ENCODE measurements around the gene ARID3A.

Gene ARID3A

DNA sequence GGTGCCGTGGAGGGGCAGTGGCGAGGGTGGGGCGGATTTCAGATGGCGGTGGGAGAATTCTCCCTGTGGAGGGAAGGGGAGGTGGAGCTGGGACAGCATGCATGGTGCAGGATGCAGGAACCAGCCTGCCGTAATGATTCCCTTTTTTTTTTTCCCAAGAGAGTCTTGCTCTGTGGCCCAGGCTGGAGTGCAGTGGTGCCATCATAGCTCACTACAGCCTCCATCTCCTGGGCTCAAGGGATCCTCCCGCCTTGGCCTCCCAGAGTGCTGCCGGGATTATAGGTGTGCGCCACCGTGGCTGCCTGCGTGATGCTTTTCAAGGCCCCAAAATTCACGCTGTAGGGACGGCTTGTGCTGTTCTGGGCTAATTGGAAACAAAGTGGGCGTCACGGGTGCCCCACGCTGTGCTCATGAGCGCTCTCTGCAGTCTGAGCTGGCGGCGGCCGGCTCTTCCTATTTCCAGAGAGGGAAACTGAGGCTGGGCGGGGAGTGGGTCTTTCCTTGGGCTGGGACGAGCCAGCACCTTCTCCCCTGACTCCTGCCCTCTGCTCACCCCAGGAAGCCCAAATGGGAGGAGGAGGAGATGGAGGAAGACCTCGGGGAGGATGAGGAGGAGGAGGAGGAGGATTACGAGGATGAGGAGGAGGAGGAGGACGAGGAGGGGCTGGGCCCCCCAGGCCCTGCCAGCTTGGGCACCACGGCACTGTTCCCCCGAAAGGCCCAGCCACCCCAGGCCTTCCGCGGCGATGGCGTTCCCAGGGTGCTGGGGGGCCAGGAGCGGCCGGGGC, 6.2 kb downstream of the ARID3A start:
- DNase-seq (ENCODE audit: low spot score): no peak

GRCh38 chr19:932648-933552, 7.1 kb downstream of the ARID3A start:
- DNase-seq (ENCODE audit: low spot score): peak; percentile 81

GRCh38 chr19:933553-933882, 7.7 kb downstream of the ARID3A start:
- no peak for DNase-seq (ENCODE audit: low spot score)

DNA sequence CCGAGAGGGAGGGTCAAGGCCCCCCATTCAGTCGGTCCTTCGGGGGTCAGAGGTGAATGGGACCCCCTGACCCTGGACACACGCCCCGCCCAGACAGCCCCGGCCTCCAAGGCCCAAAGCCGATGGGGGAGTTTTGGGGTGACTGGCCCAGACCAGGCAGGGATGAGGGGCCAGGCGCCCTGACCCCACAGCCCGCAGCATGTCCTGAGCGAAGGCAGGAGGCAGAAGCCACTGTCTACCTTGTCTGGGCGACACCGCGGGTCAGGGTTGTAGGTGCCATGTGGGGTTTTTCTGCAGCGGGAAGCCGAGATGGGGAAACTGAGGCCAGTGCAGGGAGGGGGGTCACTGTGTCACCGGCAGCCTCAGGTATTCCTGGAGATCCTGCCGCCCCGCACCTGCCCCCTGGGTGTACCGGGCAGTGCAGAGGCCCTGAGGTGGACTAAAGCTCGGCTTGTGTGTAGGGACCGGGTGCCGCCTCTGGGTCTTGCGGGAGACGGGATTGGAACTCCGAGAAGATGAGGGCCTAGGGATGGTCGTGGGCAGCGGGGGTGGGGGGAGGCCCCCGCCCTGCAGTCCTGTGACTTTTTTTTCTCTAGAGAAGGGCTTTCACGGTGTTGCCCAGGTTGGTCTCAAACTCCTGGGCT, 8.5 kb downstream of the ARID3A start:
- DNase-seq (ENCODE audit: low spot score): no peak

DNA sequence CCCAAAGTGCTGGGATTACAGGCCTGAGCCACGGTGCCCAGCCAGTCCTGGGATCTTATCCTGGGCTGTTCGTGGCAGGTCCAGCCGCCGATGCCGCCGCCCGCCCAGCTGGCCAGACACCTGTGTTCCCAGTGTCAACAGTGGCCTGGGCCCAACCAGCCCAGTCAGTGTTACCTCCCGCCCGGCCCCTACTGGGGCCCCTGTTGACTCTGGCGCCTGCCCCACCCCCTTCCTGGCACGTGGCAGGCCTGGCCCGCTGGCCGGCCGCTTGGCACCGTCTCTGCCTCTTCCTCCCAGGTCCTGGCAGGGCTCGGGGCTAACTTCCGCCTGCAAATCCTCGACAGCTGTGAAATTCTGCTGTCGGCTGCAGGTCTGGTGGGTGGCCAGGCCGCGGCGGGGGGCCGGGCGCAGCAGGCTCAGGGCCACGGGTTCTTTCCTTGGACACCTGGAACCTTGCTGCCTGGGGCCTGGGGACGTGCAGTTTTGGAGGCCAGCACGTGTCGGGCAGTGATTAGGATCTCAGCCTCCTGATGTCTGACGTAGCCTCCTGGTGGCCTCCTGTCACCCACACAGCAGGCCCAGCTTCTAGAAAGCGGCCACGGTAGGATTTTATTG, 9.1 kb downstream of the ARID3A start:
- DNase-seq (ENCODE audit: low spot score): peak; percentile 67

- DNase-seq (ENCODE audit: low spot score): no peak
Measured at GRCh38 chr19:936175-936546, 10.3 kb downstream of the ARID3A start.

- DNase-seq (ENCODE audit: low spot score): no peak
Measured at GRCh38 chr19:937259-937694, 11.4 kb downstream of the ARID3A start.

DNA sequence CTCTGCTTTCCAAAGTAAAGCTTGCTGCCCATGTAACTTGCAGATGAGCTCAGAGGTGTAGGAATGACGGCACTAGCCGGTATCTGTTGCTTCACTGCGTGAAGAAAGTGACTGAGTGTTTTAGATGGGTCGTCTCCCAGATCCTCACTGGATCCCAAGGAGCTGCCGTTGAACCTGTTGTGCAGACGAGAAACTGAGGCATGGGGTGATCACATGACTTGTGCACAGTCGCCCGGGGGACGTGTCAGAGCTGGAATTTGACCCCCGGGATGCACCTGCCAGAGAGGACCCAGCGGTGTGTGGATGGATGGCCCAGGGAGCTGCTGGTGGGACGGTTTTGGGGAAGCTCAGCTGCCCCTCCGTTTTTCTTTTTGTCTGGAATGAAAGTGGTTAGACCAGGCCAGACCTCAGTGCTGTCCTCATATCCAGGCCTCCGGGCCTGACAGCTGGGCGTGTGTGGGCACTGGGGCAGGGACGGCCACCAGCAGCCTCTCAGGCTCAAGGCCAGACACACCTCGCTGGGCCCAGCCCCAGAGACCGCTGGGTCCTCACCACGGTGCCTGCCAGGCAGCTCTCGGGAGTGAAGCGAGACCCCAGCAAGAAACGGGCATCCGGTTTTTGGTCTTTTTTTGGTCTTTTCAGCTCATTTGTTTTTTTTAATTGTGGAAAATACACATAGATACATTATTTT, 12.5 kb downstream of the ARID3A start:
- no peak for DNase-seq (ENCODE audit: low spot score)

GRCh38 chr19:939439-939838, 13.6 kb downstream of the ARID3A start:
- DNase-seq (ENCODE audit: low spot score): no peak

DNA sequence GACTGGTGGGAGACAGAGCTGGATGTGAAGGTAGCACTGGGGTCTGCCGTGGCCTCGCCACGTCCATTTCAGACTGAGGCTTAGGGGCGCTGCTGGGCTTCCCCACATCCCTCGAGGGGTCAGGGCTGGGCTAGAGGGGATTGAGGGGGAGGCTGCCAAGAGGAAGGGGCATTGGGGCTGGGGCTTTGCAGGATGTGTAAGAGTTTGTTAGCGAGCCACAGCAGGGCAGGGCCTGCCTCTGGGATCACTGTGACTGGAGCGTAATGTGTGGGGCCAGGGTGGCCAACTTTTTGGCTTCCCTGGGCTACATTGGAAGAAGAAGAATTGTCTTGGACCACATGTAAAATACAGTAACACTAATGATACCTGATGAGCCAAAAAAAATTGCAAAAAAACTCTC, 14.1 kb downstream of the ARID3A start:
- no peak for DNase-seq (ENCODE audit: low spot score)

DNA sequence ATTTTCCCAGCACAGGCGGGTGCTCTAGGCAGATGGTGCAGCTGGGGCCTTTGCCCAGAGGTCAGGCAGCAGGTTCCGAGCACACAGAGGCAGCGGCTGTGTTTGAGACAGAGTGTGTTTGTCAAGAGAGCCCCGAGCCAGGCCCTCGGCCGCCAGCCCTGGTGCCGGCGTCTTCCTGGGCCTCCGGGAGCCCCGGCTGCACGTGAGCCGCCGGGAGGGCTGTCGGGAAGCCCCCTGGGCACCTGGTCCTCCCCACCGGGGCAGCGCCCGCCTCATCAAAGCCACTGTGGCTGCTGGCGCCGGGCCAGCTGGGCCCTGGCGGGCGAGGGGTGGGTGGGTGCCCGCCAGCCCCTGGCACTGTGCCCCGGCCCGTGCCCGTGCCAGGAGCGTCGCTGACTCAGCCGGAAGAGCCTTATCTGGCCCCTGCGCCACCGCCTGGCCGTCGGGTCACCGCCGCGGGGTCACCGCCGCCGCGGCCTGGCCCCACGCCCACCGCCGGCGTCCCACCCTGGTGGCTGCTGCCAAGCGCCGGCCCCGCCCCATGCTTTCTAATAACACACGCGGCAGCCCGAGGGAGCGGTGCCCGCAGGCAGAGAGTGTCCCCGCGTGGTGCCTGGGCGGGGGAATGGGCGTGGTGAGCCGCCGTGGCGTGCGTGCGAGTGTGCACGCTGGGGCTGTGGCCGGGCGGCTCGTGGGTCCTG, 14.9 kb downstream of the ARID3A start:
- DNase-seq (ENCODE audit: low spot score): peak; percentile 76

DNA sequence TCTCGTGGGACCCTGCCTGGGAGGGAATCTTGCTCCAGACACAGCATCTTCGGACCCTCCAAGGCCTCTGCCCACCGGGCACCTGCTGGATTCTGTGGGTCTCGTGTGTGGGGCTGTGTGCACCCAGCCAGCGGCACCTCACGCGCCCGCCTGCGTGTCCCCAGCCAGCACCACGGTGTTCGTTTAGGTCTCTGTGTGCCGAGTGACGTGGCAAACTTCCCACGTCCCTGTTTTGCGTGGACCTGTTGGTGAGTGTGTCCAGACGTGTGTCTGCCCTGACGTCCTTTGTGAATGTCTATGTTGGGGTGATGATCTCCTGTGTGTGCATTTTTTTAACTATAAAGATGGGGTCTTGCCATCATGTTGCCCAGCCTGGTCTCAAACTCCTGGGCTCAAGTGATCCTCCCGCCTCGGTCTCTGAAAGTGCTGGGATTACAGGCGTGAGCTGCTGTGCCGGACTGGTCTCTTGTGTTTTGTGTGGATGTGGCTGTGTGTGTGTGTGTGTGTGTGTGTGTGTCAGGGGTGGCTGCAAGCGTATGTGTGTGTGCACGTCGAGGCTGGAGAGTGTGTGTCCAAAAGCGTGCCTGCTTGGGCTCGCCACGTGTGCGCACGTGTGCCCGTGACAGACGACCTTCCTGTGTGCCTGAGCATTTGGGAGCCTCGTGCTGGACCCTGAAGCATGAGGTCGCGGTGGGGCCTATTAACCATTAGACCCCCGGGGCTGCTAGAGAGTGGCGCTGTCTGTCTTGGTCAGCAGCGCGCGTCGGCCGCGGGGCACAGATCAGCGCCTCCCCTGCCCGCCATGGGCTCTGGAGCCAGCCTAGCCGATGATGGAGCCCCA, 15.7 kb downstream of the ARID3A start:
- DNase-seq (ENCODE audit: low spot score): no peak

DNA sequence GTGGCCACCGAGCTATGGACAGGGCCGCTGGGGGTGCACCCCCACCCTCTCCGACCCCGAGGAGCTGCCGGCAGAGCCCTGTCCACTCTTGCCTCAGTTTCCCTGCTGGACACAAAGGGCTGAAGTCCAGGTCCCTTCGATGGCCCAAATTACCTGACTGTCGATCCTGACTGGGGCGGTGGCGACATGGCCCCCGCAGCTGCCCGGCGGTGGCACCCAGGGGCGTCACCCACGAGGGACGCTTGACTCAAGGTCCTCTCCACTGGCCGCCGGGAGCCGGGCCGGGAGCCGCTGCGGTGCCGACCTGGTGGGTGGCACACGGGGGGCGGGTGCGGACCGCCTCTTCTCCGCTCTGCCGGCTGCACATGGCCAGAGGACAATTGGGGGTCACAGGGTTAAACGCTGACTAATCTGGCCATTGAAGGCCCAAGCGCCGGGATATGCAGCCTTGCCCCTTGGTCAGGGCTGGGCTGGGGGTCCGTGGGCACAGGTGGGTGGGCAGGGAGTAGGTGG, 16.4 kb downstream of the ARID3A start:
- DNase-seq (ENCODE audit: low spot score): no peak

DNA sequence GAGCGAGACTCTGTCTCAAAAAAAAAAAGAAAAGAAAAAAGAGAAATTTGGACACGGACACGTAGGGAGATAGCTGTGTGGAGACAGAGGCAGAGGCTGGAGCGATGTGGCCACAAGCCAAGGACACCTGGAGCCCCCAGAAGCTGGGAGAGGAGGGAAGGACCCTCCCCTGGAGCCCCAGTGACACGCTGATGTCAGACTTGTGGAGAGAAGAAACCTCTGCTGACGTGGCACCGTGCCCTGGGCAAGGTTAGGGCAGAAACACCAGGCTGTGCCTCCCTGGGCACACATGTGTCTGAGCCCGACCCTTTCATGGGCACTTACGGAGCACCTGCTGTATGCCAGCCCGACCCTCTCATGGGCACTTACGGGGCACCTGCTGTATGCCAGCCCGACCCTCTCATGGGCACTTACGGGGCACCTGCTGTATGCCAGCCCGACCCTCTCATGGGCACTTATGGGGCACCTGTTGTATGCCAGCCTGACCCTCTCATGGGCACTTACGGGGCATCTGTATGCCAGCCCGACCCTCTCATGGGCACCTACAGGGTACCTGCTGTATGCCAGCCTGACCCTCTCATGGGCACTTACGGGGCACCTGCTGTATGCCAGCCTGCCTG, 17.8 kb downstream of the ARID3A start:
- DNase-seq (ENCODE audit: low spot score): no peak

- DNase-seq (ENCODE audit: low spot score): no peak
Measured at GRCh38 chr19:944171-944567, 18.3 kb downstream of the ARID3A start.

DNA sequence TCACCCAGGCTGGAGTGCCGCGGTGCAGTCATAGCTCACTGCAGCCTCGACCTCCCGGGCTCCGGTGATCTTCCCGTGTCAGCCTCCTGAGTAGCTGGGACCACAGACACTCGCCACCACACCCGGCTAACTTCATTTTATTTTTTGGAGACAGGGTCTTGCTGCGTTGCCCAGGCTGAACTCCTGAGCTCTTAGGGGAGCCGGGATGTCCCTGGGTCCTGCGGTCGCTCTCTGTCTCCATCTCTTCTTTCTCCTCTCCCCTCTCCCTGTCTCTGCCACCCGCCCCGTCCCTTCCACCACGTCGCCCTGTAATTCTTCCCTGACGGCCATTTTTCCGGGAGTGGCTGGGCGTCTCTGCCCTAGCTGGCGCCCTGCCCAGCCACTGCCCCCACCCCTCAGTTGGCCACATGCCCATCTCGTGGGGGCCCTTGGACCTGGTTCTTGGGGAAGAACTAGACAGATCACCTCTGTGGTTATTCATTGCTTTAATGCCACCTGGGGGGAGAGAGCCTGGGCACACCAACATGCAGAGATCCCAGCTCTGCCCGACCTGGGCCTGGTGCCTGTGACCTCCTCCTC, 18.9 kb downstream of the ARID3A start:
- no peak for DNase-seq (ENCODE audit: low spot score)

GRCh38 chr19:945401-946252, 19.8 kb downstream of the ARID3A start:
- DNase-seq (ENCODE audit: low spot score): no peak

DNA sequence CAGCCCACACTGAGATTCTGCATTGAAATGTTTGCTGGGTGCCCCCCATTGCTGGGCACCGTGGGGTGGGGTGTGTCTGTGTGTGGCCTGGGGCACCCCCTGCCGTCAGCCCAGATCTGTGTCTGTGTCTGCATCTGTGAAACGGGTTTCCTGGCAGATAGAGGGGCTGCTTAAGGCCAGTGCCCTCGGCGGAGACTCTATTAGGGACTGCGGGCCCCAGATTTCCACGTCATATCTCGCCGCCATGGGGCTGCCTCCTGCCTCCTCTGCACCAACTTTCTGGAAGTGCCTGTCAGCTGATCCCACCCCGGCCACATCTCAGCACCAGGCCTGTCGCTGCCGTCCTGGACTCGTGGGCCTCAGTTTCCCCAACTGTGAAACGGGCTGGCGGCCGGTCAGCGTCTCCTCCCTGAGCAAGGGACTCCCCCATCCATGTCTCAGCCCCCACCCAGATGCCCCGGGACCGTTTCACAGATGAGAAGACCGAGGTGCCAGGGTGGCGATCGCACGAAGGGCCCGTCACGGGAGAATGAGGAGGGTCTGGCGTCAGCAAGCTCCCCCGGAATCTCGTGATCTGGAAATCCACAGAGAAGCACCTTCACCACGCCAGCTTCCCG, 21.4 kb downstream of the ARID3A start:
- DNase-seq (ENCODE audit: low spot score): no peak

Measured in SW480 (cell line).